GM23248 (cell line): ENCODE results near the gene GPHN. TPM values are rescaled to one million over a fixed set of nuclear protein-coding genes. Genes with fewer than 3 reads are reported as not detected.

ENCODE experiments used
- DNase-seq: peaks from one replicate; pipeline ENCODE4 v3.0.0-alpha.2; 2015
- H2AFZ ChIP-seq: fragments of 200-600 bp; sonication (generic); 2 replicates; pipeline ENCODE4 v1.6.1; 2016; ENCODE audit warnings: antibody characterized with exemption
- H3F3A ChIP-seq: fragments of 200-600 bp; sonication (generic); 2 replicates; pipeline ENCODE4 v1.6.1; 2016; ENCODE audit warnings: mild to moderate bottlenecking, antibody characterized with exemption, mixed run types; ENCODE audit not compliant: insufficient read depth
- H3K27ac ChIP-seq: fragments of 200-600 bp; sonication (generic); 2 replicates; pipeline ENCODE4 v1.5.1; 2016; ENCODE audit warnings: mild to moderate bottlenecking
- H3K27me3 ChIP-seq: fragments of 200-600 bp; sonication (generic); replicated peaks from 2 replicates; pipeline ENCODE4 v1.6.1; 2016; ENCODE audit warnings: mild to moderate bottlenecking; ENCODE audit not compliant: insufficient read depth
- H3K36me3 ChIP-seq: fragments of 200-600 bp; sonication (generic); 2 replicates; pipeline ENCODE4 v1.6.1; 2016; ENCODE audit warnings: low read depth, mild to moderate bottlenecking
- H3K4me1 ChIP-seq: fragments of 200-600 bp; sonication (generic); 2 replicates; pipeline ENCODE4 v1.6.1; 2016; ENCODE audit warnings: mild to moderate bottlenecking; ENCODE audit not compliant: insufficient read depth
- H3K4me2 ChIP-seq: fragments of 200-600 bp; sonication (generic); one replicate; pipeline ENCODE4 v1.6.1; 2016; ENCODE audit warnings: mild to moderate bottlenecking; ENCODE audit not compliant: unreplicated experiment
- H3K4me3 ChIP-seq: fragments of 200-600 bp; sonication (generic); 2 replicates; pipeline ENCODE4 v1.5.1; 2016; ENCODE audit warnings: mild to moderate bottlenecking
- H3K79me2 ChIP-seq: fragments of 200-600 bp; sonication (generic); 2 replicates; pipeline ENCODE4 v1.6.1; 2016; ENCODE audit warnings: mild to moderate bottlenecking; ENCODE audit not compliant: insufficient read depth
- H3K9ac ChIP-seq: fragments of 200-600 bp; sonication (generic); 2 replicates; pipeline ENCODE4 v1.6.1; 2016; ENCODE audit warnings: mild to moderate bottlenecking
- H3K9me2 ChIP-seq: fragments of 200-600 bp; sonication (generic); 2 replicates; pipeline ENCODE4 v1.6.1; 2016; ENCODE audit warnings: mixed run types, mild to moderate bottlenecking, moderate library complexity; ENCODE audit not compliant: insufficient read depth
- H3K9me3 ChIP-seq: fragments of 200-600 bp; sonication (generic); one replicate; pipeline ENCODE4 v1.6.1; 2017; ENCODE audit warnings: low read depth
- H4K20me1 ChIP-seq: fragments of 200-600 bp; sonication (generic); 2 replicates; pipeline ENCODE4 v1.6.0; 2016; ENCODE audit not compliant: insufficient read depth
- EZH2 ChIP-seq: fragments of 200-600 bp; sonication (generic); IDR thresholded peaks from 2 replicates; pipeline ENCODE4 v1.6.1; 2018; ENCODE audit warnings: antibody characterized with exemption, mild to moderate bottlenecking; ENCODE audit not compliant: insufficient read depth, poor library complexity, severe bottlenecking
- EZH2phosphoT487 ChIP-seq: fragments of 200-600 bp; sonication (generic); IDR thresholded peaks from 2 replicates; pipeline ENCODE4 v1.6.1; 2018; ENCODE audit warnings: antibody characterized with exemption, moderate library complexity, mild to moderate bottlenecking, low read depth; ENCODE audit not compliant: insufficient read depth
- WGBS, 2 experiments: methylation state at CpG; one replicate each; pipeline ENCODE4 v1.1.6; 2015 to 2017; ENCODE audit warnings: low lambda C conversion rate in 2 of 2, low coverage in 1 of 2; ENCODE audit errors: missing lambda C conversion rate in 2 of 2; 5-methylcytosine and 5-hydroxymethylcytosine counted together
- in situ Hi-C: fragments of 300-500 bp; cut with MboI; formaldehyde crosslinking; loops from 2 replicates; pipeline ENCODE4 v1.15.0; 2020
- polyA plus RNA-seq: library from polyadenylated mRNA; unstranded; fragments of >200 nt; fragmentation: Nextera tagmentation; extraction: Ambion mirVana; gene quantifications from 2 replicates; pipeline ENCODE4 v1.2.1, GENCODE V29; 2016
- total RNA-seq: library from RNA; depleted of rRNA; stranded (reverse); fragments of >200 nt; shearing (Covaris generic); gene quantifications from 2 replicates; pipeline ENCODE4 v1.2.3, GENCODE V29; 2014

The GPHN gene
- total and polyA plus RNA-seq, 2 experiments from 2014 or later: 7.6 to 9.3 TPM

DNA sequence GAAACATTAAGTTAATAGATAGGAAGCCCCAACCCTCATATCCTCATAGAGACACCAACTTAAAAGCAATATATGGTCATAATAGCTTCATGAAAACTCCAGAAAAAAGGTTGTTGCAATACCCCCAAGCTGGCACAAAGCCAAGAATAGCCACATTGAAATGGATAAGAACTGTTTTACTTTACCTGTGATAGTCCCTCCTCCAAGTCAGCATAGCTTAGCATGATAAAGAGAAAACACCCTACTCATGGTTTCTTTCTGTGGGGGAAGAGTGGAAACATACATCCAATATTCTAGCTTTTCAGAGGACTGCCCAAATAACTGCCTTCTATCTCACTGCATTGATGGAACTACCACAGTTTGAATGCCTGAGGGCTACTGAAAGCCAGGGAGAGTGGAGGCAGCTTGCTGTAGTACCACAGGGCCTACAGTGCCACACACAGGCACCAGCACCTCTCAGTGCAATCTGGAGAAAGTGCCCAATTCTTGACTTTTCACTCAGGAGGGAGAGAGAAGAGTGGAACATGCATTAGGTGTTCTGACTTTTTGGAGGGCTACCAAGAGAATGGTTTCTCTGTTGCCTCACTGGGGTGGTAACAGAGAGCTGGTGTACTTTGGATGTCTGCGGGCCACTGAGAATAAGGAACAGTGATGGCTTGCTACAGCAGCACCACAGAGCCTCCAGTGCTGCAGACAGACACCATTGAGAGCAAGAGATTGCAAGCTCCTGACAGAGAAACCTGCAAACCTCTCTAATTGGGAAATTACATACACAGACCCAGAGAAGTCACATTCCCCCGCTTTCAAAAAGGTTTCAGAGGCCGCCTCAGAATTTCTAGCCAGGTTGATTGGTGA is 524.2 kb downstream of the GPHN start:
- no peak overlapping the region for H2AFZ ChIP-seq
- H3K36me3 ChIP-seq: no peaks in the 10 kb centered on the region
- no peak for DNase-seq
- H3K4me1 ChIP-seq: no peaks in the 10 kb centered on the region
- H3K4me2 ChIP-seq: no peak overlapping the region
- WGBS, 2 experiments: 94 to 95% methylated on average over 3 of the region's 3 CpGs
- H3F3A ChIP-seq: no peaks in the 10 kb centered on the region
- in situ Hi-C loops: no loop called here
- no peak for TF ChIP-seq EZH2
- no peak for TF ChIP-seq EZH2phosphoT487
- H4K20me1 ChIP-seq: no peaks in the 10 kb centered on the region
- H3K9me3 ChIP-seq: no peaks in the 10 kb centered on the region
- no peaks in the 10 kb centered on the region for H3K79me2 ChIP-seq
- no peaks in the 10 kb centered on the region for H3K27me3 ChIP-seq
- H3K4me3 ChIP-seq: no peak overlapping the region
- no peaks in the 10 kb centered on the region for H3K9me2 ChIP-seq
- no peak overlapping the region for H3K9ac ChIP-seq
- H3K27ac ChIP-seq: no peak overlapping the region

DNA sequence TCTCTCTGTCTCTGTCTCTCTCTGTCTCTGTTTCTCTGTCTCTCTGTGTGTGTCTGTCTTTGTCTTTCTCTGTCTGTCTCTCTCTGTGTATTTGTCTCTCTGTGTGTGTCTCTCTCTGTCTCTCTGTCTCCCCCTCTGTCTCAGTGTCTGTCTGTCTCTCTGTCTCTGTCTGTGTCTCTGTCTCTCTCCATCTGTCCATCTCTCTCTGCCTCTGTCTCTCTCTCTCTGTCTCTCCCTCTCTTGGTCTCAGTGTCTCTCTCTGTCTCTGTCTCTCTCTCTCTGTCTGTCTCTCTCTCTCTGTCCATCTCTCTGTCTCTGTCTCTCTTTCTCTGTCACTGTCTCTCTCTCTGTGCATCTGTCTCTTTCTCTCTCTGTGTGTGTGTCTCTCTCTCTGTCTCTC is 537.5 kb downstream of the GPHN start:
- H3K36me3 ChIP-seq: no peaks in the 10 kb centered on the region
- no peaks in the 10 kb centered on the region for H3K9me3 ChIP-seq
- H3K4me1 ChIP-seq: no peaks in the 10 kb centered on the region
- in situ Hi-C loops: no loop called here
- no peak overlapping the region for H3K9ac ChIP-seq
- no peaks in the 10 kb centered on the region for H3K27me3 ChIP-seq
- DNase-seq: no peak
- H3K79me2 ChIP-seq: no peaks in the 10 kb centered on the region
- H4K20me1 ChIP-seq: no peaks in the 10 kb centered on the region
- H3K4me2 ChIP-seq: no peak overlapping the region
- H3K4me3 ChIP-seq: no peak overlapping the region
- no peaks in the 10 kb centered on the region for H3F3A ChIP-seq
- no peak overlapping the region for H3K27ac ChIP-seq
- H3K9me2 ChIP-seq: no peaks in the 10 kb centered on the region
- no peak for TF ChIP-seq EZH2phosphoT487
- no peak for TF ChIP-seq EZH2
- H2AFZ ChIP-seq: no peak overlapping the region

DNA sequence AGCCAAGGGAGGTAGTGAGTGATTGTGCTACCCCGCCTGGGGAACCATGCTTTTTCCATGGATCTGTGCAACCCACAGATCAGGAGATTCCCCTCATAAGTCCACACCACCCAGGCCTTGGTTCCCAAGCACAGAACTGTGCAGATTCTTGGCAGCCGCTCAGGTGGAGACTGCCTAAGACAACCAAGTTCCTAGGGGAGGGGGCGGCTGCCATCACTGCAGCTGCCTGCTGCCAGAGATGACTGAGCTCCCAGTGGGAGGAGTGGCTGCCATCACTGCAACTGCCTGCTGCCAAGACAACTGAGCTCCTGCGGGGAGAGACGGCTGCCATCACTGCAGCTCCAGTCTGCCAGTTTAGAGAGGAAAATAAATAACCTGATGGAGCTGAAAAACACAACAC is 542.9 kb downstream of the GPHN start:
- in situ Hi-C loops: no loop called here
- Histone ChIP-seq H3K4me3 (no peak overlapping the region), H3K4me1 (no peaks in the 10 kb centered on the region), H3F3A (no peaks in the 10 kb centered on the region), H4K20me1 (no peaks in the 10 kb centered on the region), H2AFZ (no peak overlapping the region), H3K79me2 (no peaks in the 10 kb centered on the region), H3K4me2 (no peak overlapping the region), H3K9me2 (no peaks in the 10 kb centered on the region), H3K27ac (no peak overlapping the region), H3K27me3 (no peaks in the 10 kb centered on the region), H3K9me3 (no peaks in the 10 kb centered on the region), H3K9ac (no peak overlapping the region), H3K36me3 (no peaks in the 10 kb centered on the region)
- 92 to 97% methylated on average over 5 of the region's 5 CpGs for WGBS, 2 experiments
- DNase-seq: no peak
- no peak for TF ChIP-seq EZH2
- no peak for TF ChIP-seq EZH2phosphoT487

DNA sequence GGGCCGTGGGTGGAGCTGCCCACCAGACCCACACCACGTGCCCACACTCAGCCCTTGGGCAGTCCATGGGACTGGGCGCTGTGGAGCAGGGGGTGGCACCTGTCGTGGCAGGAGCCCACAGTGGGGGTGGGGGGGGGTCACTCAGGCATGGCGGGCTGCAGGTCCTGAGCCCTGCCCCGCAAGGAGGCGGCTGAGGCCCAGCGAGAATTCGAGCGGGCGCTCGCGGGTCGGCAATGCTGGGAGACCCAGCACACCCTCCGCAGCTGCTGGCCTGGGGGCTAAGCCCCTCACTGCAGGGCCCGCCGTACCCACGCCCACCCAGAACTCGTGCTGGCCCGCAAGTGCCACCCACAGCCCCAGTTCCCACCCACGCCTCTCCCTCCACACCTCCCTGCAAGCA is 548.7 kb downstream of the GPHN start:
- in situ Hi-C loops: no loop called here
- DNase-seq: no peak
- Histone ChIP-seq H3K9ac (no peak overlapping the region), H2AFZ (no peak overlapping the region), H3K9me2 (no peaks in the 10 kb centered on the region), H3K36me3 (no peaks in the 10 kb centered on the region), H4K20me1 (no peaks in the 10 kb centered on the region), H3K9me3 (no peaks in the 10 kb centered on the region), H3K79me2 (no peaks in the 10 kb centered on the region), H3K27me3 (no peaks in the 10 kb centered on the region), H3F3A (no peaks in the 10 kb centered on the region), H3K27ac (no peak overlapping the region), H3K4me3 (no peak overlapping the region), H3K4me1 (no peaks in the 10 kb centered on the region), H3K4me2 (no peak overlapping the region)
- 95 to 99% methylated on average over 6 to 19 of the region's 21 CpGs for WGBS, 2 experiments
- TF ChIP-seq EZH2 (no peak), EZH2phosphoT487 (no peak)

GRCh38 chr14:67059596-67059995 is 551.6 kb downstream of the GPHN start:
- no peaks in the 10 kb centered on the region for H3K9me2 ChIP-seq
- no peak overlapping the region for H3K9ac ChIP-seq
- no peak for DNase-seq
- no peak overlapping the region for H3K27ac ChIP-seq
- WGBS, 2 experiments: 65 to 73% methylated on average over 3 of the region's 3 CpGs
- no peak overlapping the region for H3K4me2 ChIP-seq
- H4K20me1 ChIP-seq: no peaks in the 10 kb centered on the region
- H3K4me1 ChIP-seq: no peaks in the 10 kb centered on the region
- TF ChIP-seq EZH2 (no peak), EZH2phosphoT487 (no peak)
- no peaks in the 10 kb centered on the region for H3F3A ChIP-seq
- H3K9me3 ChIP-seq: no peaks in the 10 kb centered on the region
- no peaks in the 10 kb centered on the region for H3K27me3 ChIP-seq
- H2AFZ ChIP-seq: no peak overlapping the region
- no peak overlapping the region for H3K4me3 ChIP-seq
- no peaks in the 10 kb centered on the region for H3K79me2 ChIP-seq
- H3K36me3 ChIP-seq: no peaks in the 10 kb centered on the region
- in situ Hi-C loops: no loop called here
